OCI-LY3 (cell line): ENCODE data around the gene AGAP2.

Experiments used
- H2AFZ ChIP-seq: fragments of 200-600, 300-600 bp; shearing (Covaris generic); 2 replicates; pipeline ENCODE4 v1.6.0; 2014; ENCODE audit warnings: antibody characterized with exemption, low read depth, low read length
- H3K27ac ChIP-seq: fragments of 200-600, 300-600 bp; sonication (generic); 2 replicates; pipeline ENCODE4 v1.5.1; 2014; ENCODE audit warnings: mild to moderate bottlenecking, low read length, moderate library complexity, mixed read lengths
- H3K27me3 ChIP-seq: fragments of 200-600, 300-600 bp; sonication (generic); 2 replicates; pipeline ENCODE4 v1.6.1; 2014; ENCODE audit warnings: low read depth, low read length, mixed read lengths
- H3K36me3 ChIP-seq: fragments of 200-600, 300-600 bp; sonication (generic); replicated peaks from 2 replicates; pipeline ENCODE3; 2014; ENCODE audit warnings: low read depth, low read length, mixed read lengths
- H3K4me1 ChIP-seq: fragments of 300-600, 200-600 bp; sonication (generic); 2 replicates; pipeline ENCODE4 v1.6.1; 2014; ENCODE audit warnings: low read length, mixed read lengths
- H3K4me2 ChIP-seq: fragments of 200-600, 300-600 bp; sonication (generic); 2 replicates; pipeline ENCODE4 v1.6.1; 2014; ENCODE audit warnings: low read length, mixed read lengths
- H3K4me3 ChIP-seq: fragments of 300-600, 200-600 bp; sonication (generic); 2 replicates; pipeline ENCODE4 v1.5.1; 2014; ENCODE audit warnings: antibody characterized with exemption, mild to moderate bottlenecking, low read length, moderate library complexity
- H3K79me2 ChIP-seq: fragments of 300-600, 200-600 bp; shearing (Covaris generic); 2 replicates; pipeline ENCODE4 v1.6.1; 2014; ENCODE audit warnings: mild to moderate bottlenecking, low read length, mixed read lengths
- H3K9ac ChIP-seq: fragments of 300-600, 200-600 bp; shearing (Covaris generic); 2 replicates; pipeline ENCODE4 v1.6.0; 2014; ENCODE audit warnings: mild to moderate bottlenecking, low read length, moderate library complexity
- H3K9me3 ChIP-seq: fragments of 200-600, 300-600 bp; shearing (Covaris generic); 2 replicates; pipeline ENCODE4 v1.6.1; 2014; ENCODE audit warnings: low read length, mixed read lengths; ENCODE audit not compliant: insufficient read depth
- H4K20me1 ChIP-seq: fragments of 200-600, 300-600 bp; sonication (generic); 2 replicates; pipeline ENCODE4 v1.6.1; 2016; ENCODE audit warnings: low read length, mixed read lengths; ENCODE audit not compliant: insufficient read depth
- EZH2phosphoT487 ChIP-seq: fragments of 200-600 bp; shearing (Covaris generic); IDR thresholded peaks from 2 replicates; pipeline ENCODE4 v1.6.1; 2018; ENCODE audit warnings: antibody characterized with exemption, mixed run types, low read depth
- TF ChIP-seq, protein P1 (sequence below): fragments of 200-600, 300-600 bp; sonication (generic); IDR thresholded peaks from 2 replicates; pipeline ENCODE4 v1.5.1; 2014; ENCODE audit warnings: antibody characterized with exemption, low read length, low read depth

Gene AGAP2

DNA sequence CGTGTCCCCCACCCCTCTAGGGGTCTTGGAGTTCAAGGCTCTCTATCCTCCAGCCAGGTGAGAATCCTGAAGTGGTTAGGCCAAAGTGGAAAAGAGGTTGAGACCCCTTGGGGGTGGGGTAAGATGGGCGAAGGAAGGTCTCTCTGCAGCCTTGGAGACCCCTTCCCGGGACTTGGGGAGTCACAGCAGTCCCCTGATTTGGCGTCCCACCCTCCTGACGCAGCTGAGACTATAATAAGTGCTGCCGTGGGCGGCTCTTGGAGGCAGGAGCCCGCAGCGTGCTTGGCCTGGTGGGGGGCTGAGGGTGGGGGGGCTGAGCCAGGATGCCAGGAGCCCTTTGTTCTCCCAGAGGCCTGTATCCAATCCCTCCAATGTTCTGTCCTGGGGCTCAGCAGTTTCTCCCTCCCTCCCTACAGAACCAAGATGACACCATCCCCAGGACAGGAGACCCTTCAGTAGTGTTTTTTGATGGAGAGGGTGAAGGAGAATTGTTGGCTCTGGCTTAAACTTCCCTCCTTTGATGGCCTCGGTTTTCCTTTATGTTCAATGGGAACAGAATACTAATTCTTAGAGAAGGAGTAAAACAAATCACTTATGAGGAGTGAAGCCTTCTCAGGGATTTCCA, 1.5 kb upstream of the AGAP2 start:
- H3K4me1 ChIP-seq, result peaks cover 22% of the 10 kb centered on the region
- no peaks in the 10 kb centered on the region for H4K20me1 ChIP-seq
- H3K27ac ChIP-seq, result no peak overlapping the region
- peaks cover 14% of the 10 kb centered on the region for H3K79me2 ChIP-seq
- H3K4me3 ChIP-seq, result no peak overlapping the region
- H2AFZ ChIP-seq, result no peak overlapping the region
- TF ChIP-seq, protein P1, sequence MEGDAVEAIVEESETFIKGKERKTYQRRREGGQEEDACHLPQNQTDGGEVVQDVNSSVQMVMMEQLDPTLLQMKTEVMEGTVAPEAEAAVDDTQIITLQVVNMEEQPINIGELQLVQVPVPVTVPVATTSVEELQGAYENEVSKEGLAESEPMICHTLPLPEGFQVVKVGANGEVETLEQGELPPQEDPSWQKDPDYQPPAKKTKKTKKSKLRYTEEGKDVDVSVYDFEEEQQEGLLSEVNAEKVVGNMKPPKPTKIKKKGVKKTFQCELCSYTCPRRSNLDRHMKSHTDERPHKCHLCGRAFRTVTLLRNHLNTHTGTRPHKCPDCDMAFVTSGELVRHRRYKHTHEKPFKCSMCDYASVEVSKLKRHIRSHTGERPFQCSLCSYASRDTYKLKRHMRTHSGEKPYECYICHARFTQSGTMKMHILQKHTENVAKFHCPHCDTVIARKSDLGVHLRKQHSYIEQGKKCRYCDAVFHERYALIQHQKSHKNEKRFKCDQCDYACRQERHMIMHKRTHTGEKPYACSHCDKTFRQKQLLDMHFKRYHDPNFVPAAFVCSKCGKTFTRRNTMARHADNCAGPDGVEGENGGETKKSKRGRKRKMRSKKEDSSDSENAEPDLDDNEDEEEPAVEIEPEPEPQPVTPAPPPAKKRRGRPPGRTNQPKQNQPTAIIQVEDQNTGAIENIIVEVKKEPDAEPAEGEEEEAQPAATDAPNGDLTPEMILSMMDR, result no peak
- TF ChIP-seq EZH2phosphoT487, result no peak
- H3K36me3 ChIP-seq, result no peaks in the 10 kb centered on the region
- H3K27me3 ChIP-seq, result no peaks in the 10 kb centered on the region
- H3K9ac ChIP-seq, result no peak overlapping the region
- no peak overlapping the region for H3K4me2 ChIP-seq
- no peaks in the 10 kb centered on the region for H3K9me3 ChIP-seq

DNA sequence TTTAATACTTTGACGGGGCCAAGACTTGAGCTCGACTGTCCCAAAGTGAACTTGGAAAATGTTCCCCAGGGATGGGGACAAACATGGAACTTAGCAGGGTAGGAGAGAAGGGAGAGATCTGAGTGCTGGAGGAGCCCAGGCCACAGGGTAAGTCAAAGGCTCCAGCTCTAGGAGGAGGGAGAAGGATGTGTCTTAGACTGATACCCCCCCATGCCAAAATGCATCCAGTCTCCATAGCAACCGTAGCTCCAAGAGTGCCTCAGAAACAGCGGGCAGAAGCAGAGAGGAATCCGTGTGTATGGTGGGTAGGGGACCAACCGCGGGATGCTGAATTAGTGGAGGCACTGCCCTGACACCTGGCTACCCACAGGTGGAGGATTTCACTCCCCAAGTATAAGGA, 845 bp upstream of the AGAP2 start:
- Histone ChIP-seq H3K79me2 (peaks cover 13% of the 10 kb centered on the region; the same call in 1 of the 2 replicates), H3K27me3 (no peaks in the 10 kb centered on the region)

DNA sequence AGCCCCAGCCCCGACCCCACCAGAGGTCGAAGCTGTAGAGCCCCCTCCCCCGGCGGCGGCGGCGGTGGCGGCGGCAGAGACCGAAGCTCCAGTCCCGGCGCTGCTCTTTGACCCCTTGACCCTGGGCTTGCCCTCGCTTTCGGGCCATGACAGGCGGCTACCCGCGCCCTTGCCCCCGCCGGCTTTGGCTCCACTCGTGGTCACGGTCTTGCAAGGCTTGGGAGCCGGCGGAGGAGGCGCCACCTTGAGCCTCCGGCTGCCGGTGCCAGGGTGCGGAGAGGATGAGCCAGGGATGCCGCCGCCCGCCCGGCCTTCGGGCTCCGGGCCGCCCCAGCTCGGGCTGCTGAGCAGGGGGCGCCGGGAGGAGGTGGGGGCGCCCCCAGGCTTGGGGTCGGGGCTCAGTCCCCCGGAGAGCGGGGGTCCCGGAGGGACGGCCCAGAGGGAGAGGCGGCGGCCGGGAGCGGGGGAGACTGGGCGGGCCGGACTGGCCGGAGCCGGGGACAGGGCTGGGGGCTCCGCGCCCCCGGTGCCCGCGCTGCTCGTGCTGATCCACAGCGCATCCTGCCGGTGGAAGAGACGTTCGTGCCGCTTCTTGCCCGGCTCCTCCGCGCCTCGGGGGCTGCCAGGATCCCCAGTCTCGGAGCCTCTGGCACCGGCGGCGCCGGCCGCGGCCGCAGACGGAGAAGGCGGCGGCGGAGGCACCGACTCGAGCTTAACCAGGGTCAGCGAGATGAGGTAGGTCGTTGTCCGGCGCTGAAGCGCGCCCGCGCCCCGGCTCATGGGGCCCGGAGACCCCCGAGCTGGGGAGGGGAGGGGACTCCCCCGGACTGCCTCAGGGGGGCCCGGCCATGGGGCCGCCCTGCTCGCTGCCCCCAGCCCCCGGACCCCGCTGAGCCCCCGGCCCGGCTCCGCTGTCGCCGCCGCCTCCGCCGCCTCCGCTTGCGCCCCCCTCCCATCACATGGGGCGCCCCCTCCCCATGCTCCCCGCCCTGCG, 778 bp downstream of the AGAP2 start:
- H3K4me1 ChIP-seq, result peaks cover 15% of the 10 kb centered on the region
- H2AFZ ChIP-seq, result no peak overlapping the region
- H4K20me1 ChIP-seq, result no peaks in the 10 kb centered on the region
- H3K79me2 ChIP-seq, result peaks cover 13% of the 10 kb centered on the region; the same call in 1 of the 2 replicates
- TF ChIP-seq, protein P1, result no peak
- TF ChIP-seq EZH2phosphoT487, result no peak
- H3K27ac ChIP-seq, result no peak overlapping the region
- H3K4me3 ChIP-seq, result no peak overlapping the region
- no peak overlapping the region for H3K4me2 ChIP-seq
- no peaks in the 10 kb centered on the region for H3K27me3 ChIP-seq
- no peaks in the 10 kb centered on the region for H3K9me3 ChIP-seq
- H3K36me3 ChIP-seq, result no peaks in the 10 kb centered on the region
- no peak overlapping the region for H3K9ac ChIP-seq

More for the DNA sequence above, 845 bp upstream of the AGAP2 start:
- H4K20me1 ChIP-seq, result no peaks in the 10 kb centered on the region
- no peak overlapping the region for H2AFZ ChIP-seq
- H3K4me1 ChIP-seq, result peaks cover 22% of the 10 kb centered on the region
- H3K9ac ChIP-seq, result no peak overlapping the region
- H3K9me3 ChIP-seq, result no peaks in the 10 kb centered on the region
- H3K36me3 ChIP-seq, result no peaks in the 10 kb centered on the region
- TF ChIP-seq, protein P1, result no peak
- no peak for TF ChIP-seq EZH2phosphoT487
- no peak overlapping the region for H3K27ac ChIP-seq
- no peak overlapping the region for H3K4me3 ChIP-seq
- H3K4me2 ChIP-seq, result no peak overlapping the region
